ENCODE measurements around the gene DOCK8. TPM values are rescaled to one million over a fixed set of nuclear protein-coding genes. Genes with fewer than 3 reads are reported as not detected.

Gene DOCK8
- total RNA-seq, 6 experiments from 2014 or later = 5.8 to 20.5 (median 9.5) TPM

- H3K36me3 ChIP-seq = no peaks in the 10 kb centered on the region
- intact Hi-C loops (cut with DNase I) = no loop called here
- no peak overlapping the region for H3K4me3 ChIP-seq
- no peaks in the 10 kb centered on the region for H3K27me3 ChIP-seq
- DNase-seq (no peak), ATAC-seq (no peak)
- WGBS (ENCODE audit: insufficient coverage, low coverage, low lambda C conversion rate, missing lambda C conversion rate) = 51% methylated on average over 4 of the region's 4 CpGs
- H3K9me3 ChIP-seq = no peaks in the 10 kb centered on the region
- no peaks in the 10 kb centered on the region for H3K4me1 ChIP-seq
- TF ChIP-seq POLR2A (IDR thresholded peaks at IDR 0.05) (no peak), CTCF (IDR thresholded peaks at IDR 0.05) (no peak)
- no peak overlapping the region for H3K27ac ChIP-seq
Observed at GRCh38 chr9:289121-289520, 74.5 kb downstream of the DOCK8 start.

- no peak for DNase-seq
- H3K36me3 ChIP-seq = no peaks in the 10 kb centered on the region
- no peak for ATAC-seq
- no peak overlapping the region for H3K4me3 ChIP-seq
- TF ChIP-seq POLR2A (IDR thresholded peaks at IDR 0.05) (no peak), CTCF (IDR thresholded peaks at IDR 0.05) (no peak)
- H3K27me3 ChIP-seq = no peaks in the 10 kb centered on the region
- H3K4me1 ChIP-seq = no peaks in the 10 kb centered on the region
- intact Hi-C loops (cut with DNase I) = no loop called here
- 82% methylated on average over 1 of the region's 1 CpG for whole genome bisulfite sequencing (ENCODE audit: insufficient coverage, low coverage, low lambda C conversion rate, missing lambda C conversion rate)
- H3K9me3 ChIP-seq = no peaks in the 10 kb centered on the region
- H3K27ac ChIP-seq = no peak overlapping the region
Observed at GRCh38 chr9:292915-293314, 78.2 kb downstream of the DOCK8 start.

- H3K27me3 ChIP-seq = no peaks in the 10 kb centered on the region
- TF ChIP-seq POLR2A (IDR thresholded peaks at IDR 0.05) (no peak), CTCF (IDR thresholded peaks at IDR 0.05) (no peak)
- no peaks in the 10 kb centered on the region for H3K4me1 ChIP-seq
- no peak overlapping the region for H3K27ac ChIP-seq
- DNase-seq = no peak
- intact Hi-C loops (cut with DNase I) = no loop called here
- no peak overlapping the region for H3K4me3 ChIP-seq
- H3K9me3 ChIP-seq = no peaks in the 10 kb centered on the region
- no peak for ATAC-seq
- H3K36me3 ChIP-seq = no peaks in the 10 kb centered on the region
Observed at GRCh38 chr9:295576-295975, 80.9 kb downstream of the DOCK8 start.

GRCh38 chr9:296411-296810 is 81.7 kb downstream of the DOCK8 start:
- TF ChIP-seq POLR2A (IDR thresholded peaks at IDR 0.05) (no peak), CTCF (IDR thresholded peaks at IDR 0.05) (no peak)
- H3K4me1 ChIP-seq = no peaks in the 10 kb centered on the region
- DNase-seq = no peak
- no peak overlapping the region for H3K27ac ChIP-seq
- intact Hi-C loops (cut with DNase I) = no loop called here
- H3K36me3 ChIP-seq = no peaks in the 10 kb centered on the region
- WGBS (ENCODE audit: insufficient coverage, low coverage, low lambda C conversion rate, missing lambda C conversion rate) = 78% methylated on average over 3 of the region's 3 CpGs
- no peak for ATAC-seq
- no peaks in the 10 kb centered on the region for H3K9me3 ChIP-seq
- H3K4me3 ChIP-seq = no peak overlapping the region
- H3K27me3 ChIP-seq = no peaks in the 10 kb centered on the region
